ENCODE data around the gene SLITRK1. TPM values are rescaled to one million over a fixed set of nuclear protein-coding genes. Genes with fewer than 3 reads are reported as not detected.

Gene SLITRK1, protein sequence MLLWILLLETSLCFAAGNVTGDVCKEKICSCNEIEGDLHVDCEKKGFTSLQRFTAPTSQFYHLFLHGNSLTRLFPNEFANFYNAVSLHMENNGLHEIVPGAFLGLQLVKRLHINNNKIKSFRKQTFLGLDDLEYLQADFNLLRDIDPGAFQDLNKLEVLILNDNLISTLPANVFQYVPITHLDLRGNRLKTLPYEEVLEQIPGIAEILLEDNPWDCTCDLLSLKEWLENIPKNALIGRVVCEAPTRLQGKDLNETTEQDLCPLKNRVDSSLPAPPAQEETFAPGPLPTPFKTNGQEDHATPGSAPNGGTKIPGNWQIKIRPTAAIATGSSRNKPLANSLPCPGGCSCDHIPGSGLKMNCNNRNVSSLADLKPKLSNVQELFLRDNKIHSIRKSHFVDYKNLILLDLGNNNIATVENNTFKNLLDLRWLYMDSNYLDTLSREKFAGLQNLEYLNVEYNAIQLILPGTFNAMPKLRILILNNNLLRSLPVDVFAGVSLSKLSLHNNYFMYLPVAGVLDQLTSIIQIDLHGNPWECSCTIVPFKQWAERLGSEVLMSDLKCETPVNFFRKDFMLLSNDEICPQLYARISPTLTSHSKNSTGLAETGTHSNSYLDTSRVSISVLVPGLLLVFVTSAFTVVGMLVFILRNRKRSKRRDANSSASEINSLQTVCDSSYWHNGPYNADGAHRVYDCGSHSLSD
- total RNA-seq = not detected in 2 replicates

DNA sequence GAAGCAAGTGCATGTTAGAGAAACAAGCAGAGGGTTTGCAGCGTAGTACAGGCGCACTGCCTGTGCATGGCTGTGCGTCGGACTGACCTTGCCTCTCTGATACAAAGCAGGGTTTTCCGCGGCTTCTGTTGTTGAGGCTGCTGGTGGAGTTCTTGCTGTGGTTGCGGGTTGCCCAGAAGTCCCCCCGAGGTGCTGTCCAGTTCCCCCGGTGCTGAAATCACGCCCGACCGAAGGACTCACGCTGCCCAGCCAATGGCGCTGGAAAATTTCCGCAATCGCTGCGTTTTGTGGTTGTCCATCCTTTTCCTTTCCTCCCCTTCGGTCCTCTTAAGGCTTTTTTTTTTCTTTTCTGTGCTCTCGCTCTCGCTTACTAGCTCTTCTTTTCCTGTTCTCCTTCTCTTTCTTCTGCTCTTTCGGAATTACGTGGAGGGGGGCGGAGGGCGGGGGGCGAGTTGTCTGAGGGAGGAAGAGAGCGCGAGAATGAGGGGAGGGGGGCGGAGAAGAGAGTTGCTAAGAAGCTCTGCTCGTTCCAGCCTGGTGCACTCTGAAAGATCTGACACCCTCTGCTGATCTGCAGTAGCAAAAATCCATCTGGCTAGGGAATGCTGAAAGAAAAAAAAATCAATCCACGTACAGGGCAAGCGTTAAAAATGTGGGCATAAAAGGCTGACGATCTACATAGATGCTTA is at the start of gene SLITRK1:
Gene SLITRK1, minus strand, starts transcription at position 558 of the 689 bp plus-strand sequence. CDS start 967 bp downstream, outside the sequence.

Data from myometrial cell (primary cell).